Sigmoid colon (tissue), 3 donors: ENCODE results near the gene LMNTD2.

Source experiments
- CTCF ChIP-seq, 4 experiments: fragments of 450-650 bp in 3 of 4; fragments of 200-600 bp in 1 of 4; IDR thresholded peaks; one replicate each; pipeline ENCODE4 v1.5.1; 2016 to 2019; ENCODE audit warnings: antibody characterized with exemption in 4 of 4, mild to moderate bottlenecking in 3 of 4, moderate library complexity in 2 of 4
- POLR2A ChIP-seq, 2 donors: fragments of 450-650 bp; IDR thresholded peaks; one replicate each; pipeline ENCODE4 v1.6.1; 2016; ENCODE audit warnings: antibody characterized with exemption in 2 of 2, mild to moderate bottlenecking in 2 of 2, moderate library complexity in 2 of 2

- TF ChIP-seq CTCF (IDR thresholded peaks at IDR 0.05) (no peak), POLR2A (IDR thresholded peaks at IDR 0.05) (no peak)
These were observed 39.3 kb downstream of the LMNTD2 start for GRCh38 chr11:521177-521688.
